Measurements from ENCODE around the gene FAM229B.

- TF ChIP-seq, protein P1, sequence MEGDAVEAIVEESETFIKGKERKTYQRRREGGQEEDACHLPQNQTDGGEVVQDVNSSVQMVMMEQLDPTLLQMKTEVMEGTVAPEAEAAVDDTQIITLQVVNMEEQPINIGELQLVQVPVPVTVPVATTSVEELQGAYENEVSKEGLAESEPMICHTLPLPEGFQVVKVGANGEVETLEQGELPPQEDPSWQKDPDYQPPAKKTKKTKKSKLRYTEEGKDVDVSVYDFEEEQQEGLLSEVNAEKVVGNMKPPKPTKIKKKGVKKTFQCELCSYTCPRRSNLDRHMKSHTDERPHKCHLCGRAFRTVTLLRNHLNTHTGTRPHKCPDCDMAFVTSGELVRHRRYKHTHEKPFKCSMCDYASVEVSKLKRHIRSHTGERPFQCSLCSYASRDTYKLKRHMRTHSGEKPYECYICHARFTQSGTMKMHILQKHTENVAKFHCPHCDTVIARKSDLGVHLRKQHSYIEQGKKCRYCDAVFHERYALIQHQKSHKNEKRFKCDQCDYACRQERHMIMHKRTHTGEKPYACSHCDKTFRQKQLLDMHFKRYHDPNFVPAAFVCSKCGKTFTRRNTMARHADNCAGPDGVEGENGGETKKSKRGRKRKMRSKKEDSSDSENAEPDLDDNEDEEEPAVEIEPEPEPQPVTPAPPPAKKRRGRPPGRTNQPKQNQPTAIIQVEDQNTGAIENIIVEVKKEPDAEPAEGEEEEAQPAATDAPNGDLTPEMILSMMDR (IDR thresholded peaks at IDR 0.05) = no peak
- TF ChIP-seq EZH2phosphoT487 (IDR thresholded peaks at IDR 0.05) (no peak), EZH2 (IDR thresholded peaks at IDR 0.05) (no peak)
These were observed 42.5 kb upstream of the FAM229B start for GRCh38 chr6:112044856-112045255.

Data from neural progenitor cell (in vitro differentiated cells).